A673 (cell line): Measurements from ENCODE around the gene PARD3. TPM values are rescaled to one million over a fixed set of nuclear protein-coding genes. Genes with fewer than 3 reads are reported as not detected.

ENCODE experiments used
- BruUV-seq: library from RNA; stranded (reverse); fragments of 400-500 nt; replicated peaks from 2 replicates; lab custom pipeline; 2021; lab: Mats Ljungman, UMichigan
- CTCF ChIA-PET: fragments of 300-600 bp; sonication (Branson Sonifier 250); formaldehyde crosslinking; loops from one replicate; lab custom pipeline; 2022; ENCODE audit warnings: antibody characterized with exemption; lab: Charles Lee
- POLR2A ChIA-PET: fragments of 300-600 bp; sonication (Branson Sonifier 250); formaldehyde crosslinking; loops from one replicate; lab custom pipeline; 2022; ENCODE audit warnings: antibody characterized with exemption; ENCODE audit not compliant: low non-redundant PET; lab: Charles Lee
- DNase-seq: peaks from one replicate; pipeline ENCODE4 v3.0.0-alpha.2; 2015; ENCODE audit warnings: low spot score
- H3K27ac ChIP-seq: fragments of 200-600 bp; sonication (generic); 2 replicates; pipeline ENCODE4 v1.5.1; 2016; ENCODE audit warnings: mixed run types, low read depth, mild to moderate bottlenecking, mixed read lengths, antibody characterized with exemption, low read length; ENCODE audit not compliant: poor library complexity, severe bottlenecking
- H3K27me3 ChIP-seq: fragments of 200-600 bp; sonication (generic); replicated peaks from 2 replicates; pipeline ENCODE4 v1.6.1; 2017; ENCODE audit warnings: mixed run types, low read depth, mild to moderate bottlenecking, mixed read lengths, antibody characterized with exemption, low read length; ENCODE audit not compliant: insufficient read depth, poor library complexity
- H3K36me3 ChIP-seq: fragments of 200-600 bp; sonication (generic); 2 replicates; pipeline ENCODE4 v1.6.1; 2016; ENCODE audit warnings: mixed run types, mild to moderate bottlenecking, mixed read lengths, antibody characterized with exemption, low read length; ENCODE audit not compliant: insufficient read depth, poor library complexity, severe bottlenecking
- H3K4me1 ChIP-seq: fragments of 200-600 bp; sonication (generic); 2 replicates; pipeline ENCODE4 v1.6.1; 2017; ENCODE audit warnings: mixed run types, mild to moderate bottlenecking, mixed read lengths, antibody characterized with exemption, low read length; ENCODE audit not compliant: insufficient read depth, poor library complexity, severe bottlenecking
- H3K4me3 ChIP-seq: fragments of 200-600 bp; sonication (generic); 2 replicates; pipeline ENCODE4 v1.5.1; 2016; ENCODE audit warnings: low read depth, mixed run types, mild to moderate bottlenecking, mixed read lengths, low read length; ENCODE audit not compliant: poor library complexity, severe bottlenecking
- H3K9me3 ChIP-seq: fragments of 200-600 bp; sonication (generic); 2 replicates; pipeline ENCODE4 v1.6.1; 2016; ENCODE audit warnings: mixed run types, low read depth, mild to moderate bottlenecking, mixed read lengths, antibody characterized with exemption, low read length; ENCODE audit not compliant: poor library complexity, severe bottlenecking
- EZH2 ChIP-seq: fragments of 200-600 bp; sonication (generic); IDR thresholded peaks from 2 replicates; pipeline ENCODE4 v1.6.1; 2017; ENCODE audit warnings: borderline replicate concordance, low read depth, mild to moderate bottlenecking, mixed read lengths, antibody characterized with exemption, low read length; ENCODE audit not compliant: poor library complexity, severe bottlenecking
- intact Hi-C: fragments of 100-400 bp; cut with micrococcal nuclease; formaldehyde crosslinking; loops from one replicate; pipeline ENCODE4 v1.10.0; 2022; ENCODE audit not compliant: unreplicated experiment
- total RNA-seq: library from RNA; stranded (reverse); gene quantifications from 2 replicates; pipeline ENCODE4 v1.2.3, GENCODE V29; 2021
- TF ChIP-seq, protein P1 (sequence below): fragments of 300-800, 200-600 bp; sonication (generic); conservative IDR thresholded peaks from 2 replicates; pipeline ENCODE4 v1.5.1; 2017; ENCODE audit warnings: low read depth, mild to moderate bottlenecking, antibody characterized with exemption, low read length, moderate library complexity, mixed read lengths

PARD3 gene
- total RNA-seq, 1 experiment from 2014 or later, result 28.0 TPM

DNA sequence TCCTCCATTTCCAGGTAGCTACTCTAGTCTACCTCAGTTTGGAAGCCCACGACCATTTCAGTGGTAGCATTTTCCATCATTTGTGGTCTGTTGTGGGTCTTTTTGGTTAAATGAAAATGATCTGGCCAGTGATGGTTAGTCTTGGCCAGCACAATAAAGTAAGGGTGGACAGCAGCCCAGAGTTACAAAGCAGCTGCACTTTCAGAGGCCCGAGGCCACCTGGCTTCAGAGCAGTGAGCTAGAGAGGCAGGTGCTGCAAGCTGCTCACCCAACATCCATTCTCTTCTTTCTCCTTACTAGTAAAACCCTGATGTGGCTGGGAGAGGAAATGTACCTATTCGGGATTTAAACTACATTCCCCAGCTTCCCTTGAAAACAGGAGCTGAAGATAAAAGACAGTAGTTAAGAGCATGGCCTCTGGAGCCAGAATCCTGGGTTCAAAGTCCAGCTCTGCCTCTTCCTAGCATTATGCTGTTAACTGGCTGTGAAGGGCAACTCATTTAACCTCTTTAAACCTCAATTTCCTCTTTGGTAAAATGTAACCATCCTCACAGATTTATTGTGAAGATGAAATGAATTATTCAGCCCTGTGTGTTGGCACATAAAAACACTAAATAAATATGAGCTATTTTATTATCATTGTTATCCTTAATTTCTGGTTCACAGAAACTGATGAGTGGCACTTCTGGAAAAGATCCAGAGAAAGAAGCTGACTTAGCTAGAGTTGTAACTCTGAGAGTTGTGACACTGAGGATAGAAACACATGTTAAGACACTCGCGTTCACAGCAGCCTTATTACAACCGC, 517.4 kb downstream of the PARD3 start:
- intact Hi-C loops, result no loop called here

DNA sequence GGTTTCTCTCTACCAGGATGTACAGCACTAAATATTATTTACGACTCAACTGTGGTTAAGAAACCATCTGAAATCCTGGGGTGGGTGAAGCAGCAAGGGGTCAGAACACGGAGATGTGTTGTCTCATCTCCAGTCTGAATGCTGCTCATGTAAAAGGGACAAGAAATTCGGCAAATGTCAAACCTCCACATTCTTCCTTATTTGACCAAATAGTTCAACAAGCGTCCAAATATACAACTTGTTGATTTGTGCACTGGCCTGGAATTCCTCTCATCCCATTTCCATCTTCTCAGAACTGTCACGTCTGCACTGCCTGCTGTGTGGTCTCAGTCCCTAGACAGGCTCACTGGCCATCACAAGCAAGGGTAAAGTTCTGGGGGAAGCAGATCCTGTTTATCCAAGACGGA, 520.0 kb downstream of the PARD3 start:
- H3K4me1 ChIP-seq, result peaks cover 4% of the 10 kb centered on the region
- no peaks in the 10 kb centered on the region for H3K36me3 ChIP-seq
- no TSS peak for BruUV-seq
- H3K9me3 ChIP-seq, result no peaks in the 10 kb centered on the region
- ChIA-PET CTCF (no interaction called here), POLR2A (no interaction called here)
- H3K4me3 ChIP-seq, result no peak overlapping the region
- no peak overlapping the region for H3K27ac ChIP-seq
- DNase-seq, result no peak
- TF ChIP-seq, protein P1, sequence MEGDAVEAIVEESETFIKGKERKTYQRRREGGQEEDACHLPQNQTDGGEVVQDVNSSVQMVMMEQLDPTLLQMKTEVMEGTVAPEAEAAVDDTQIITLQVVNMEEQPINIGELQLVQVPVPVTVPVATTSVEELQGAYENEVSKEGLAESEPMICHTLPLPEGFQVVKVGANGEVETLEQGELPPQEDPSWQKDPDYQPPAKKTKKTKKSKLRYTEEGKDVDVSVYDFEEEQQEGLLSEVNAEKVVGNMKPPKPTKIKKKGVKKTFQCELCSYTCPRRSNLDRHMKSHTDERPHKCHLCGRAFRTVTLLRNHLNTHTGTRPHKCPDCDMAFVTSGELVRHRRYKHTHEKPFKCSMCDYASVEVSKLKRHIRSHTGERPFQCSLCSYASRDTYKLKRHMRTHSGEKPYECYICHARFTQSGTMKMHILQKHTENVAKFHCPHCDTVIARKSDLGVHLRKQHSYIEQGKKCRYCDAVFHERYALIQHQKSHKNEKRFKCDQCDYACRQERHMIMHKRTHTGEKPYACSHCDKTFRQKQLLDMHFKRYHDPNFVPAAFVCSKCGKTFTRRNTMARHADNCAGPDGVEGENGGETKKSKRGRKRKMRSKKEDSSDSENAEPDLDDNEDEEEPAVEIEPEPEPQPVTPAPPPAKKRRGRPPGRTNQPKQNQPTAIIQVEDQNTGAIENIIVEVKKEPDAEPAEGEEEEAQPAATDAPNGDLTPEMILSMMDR, result no peak
- TF ChIP-seq EZH2, result no peak
- intact Hi-C loops, result no loop called here
- no peaks in the 10 kb centered on the region for H3K27me3 ChIP-seq

More for the DNA sequence above, 517.4 kb downstream of the PARD3 start:
- no peaks in the 10 kb centered on the region for H3K9me3 ChIP-seq
- no peaks in the 10 kb centered on the region for H3K27me3 ChIP-seq
- no peak overlapping the region for H3K4me3 ChIP-seq
- no peaks in the 10 kb centered on the region for H3K4me1 ChIP-seq
- no peaks in the 10 kb centered on the region for H3K36me3 ChIP-seq
- no TSS peak for BruUV-seq
- CTCF ChIA-PET, result no interaction called here
- DNase-seq, result no peak
- no peak overlapping the region for H3K27ac ChIP-seq
- POLR2A ChIA-PET, result interaction anchor here (0.5 kb wide), 1 partner anchor 367 kb away, joined by 19 read pairs; no protein-coding TSS in a partner anchor
- TF ChIP-seq, protein P1, result no peak
- no peak for TF ChIP-seq EZH2

DNA sequence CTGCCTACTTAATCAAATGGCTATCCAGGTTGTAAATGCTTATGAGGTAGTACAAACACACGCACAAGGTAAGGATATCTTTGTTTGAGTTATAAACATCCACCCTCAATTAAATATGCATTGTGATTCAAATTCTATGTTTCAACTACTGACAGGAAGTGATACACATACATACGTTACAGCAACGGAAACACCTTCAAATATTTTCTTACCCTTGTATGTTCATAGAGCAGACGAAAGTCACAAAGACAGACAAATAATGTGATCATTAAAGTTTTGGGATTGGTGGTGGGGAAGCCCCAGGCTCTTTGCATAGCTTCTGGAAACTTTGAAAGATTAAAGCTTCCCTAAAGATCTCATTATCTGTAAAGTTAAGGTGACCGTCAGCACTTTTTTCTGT, 521.0 kb downstream of the PARD3 start:
- Histone ChIP-seq H3K36me3 (no peaks in the 10 kb centered on the region), H3K9me3 (no peaks in the 10 kb centered on the region), H3K27me3 (no peaks in the 10 kb centered on the region), H3K4me3 (no peak overlapping the region), H3K4me1 (peaks cover 4% of the 10 kb centered on the region), H3K27ac (no peak overlapping the region)
- DNase-seq, result no peak
- no TSS peak for BruUV-seq
- CTCF ChIA-PET, result no interaction called here
- POLR2A ChIA-PET, result no interaction called here
- no peak for TF ChIP-seq EZH2
- intact Hi-C loops, result no loop called here
